IPS-20b (cell line): Measurements from ENCODE around the gene GJC3.

Experiments
- H3K27ac ChIP-seq: one replicate; pipeline ENCODE4 v1.5.1; 2013; ENCODE audit warnings: low read length
- H3K27me3 ChIP-seq: 2 replicates; pipeline ENCODE4 v1.6.1; 2013; ENCODE audit warnings: mild to moderate bottlenecking, low read length, inconsistent platforms; ENCODE audit not compliant: insufficient read depth
- H3K36me3 ChIP-seq: 2 replicates; pipeline ENCODE4 v1.6.1; 2013; ENCODE audit warnings: low read depth, mild to moderate bottlenecking, inconsistent platforms, low read length, moderate library complexity; ENCODE audit not compliant: insufficient read depth
- H3K4me1 ChIP-seq: 2 replicates; pipeline ENCODE4 v1.6.1; 2013; ENCODE audit warnings: mild to moderate bottlenecking, control low read depth, inconsistent platforms, low read length, moderate library complexity; ENCODE audit not compliant: insufficient read depth
- H3K4me3 ChIP-seq: 2 replicates; pipeline ENCODE4 v1.5.1; 2013; ENCODE audit warnings: mild to moderate bottlenecking, low read length, inconsistent platforms
- H3K9ac ChIP-seq: 2 replicates; pipeline ENCODE4 v1.6.1; 2013; ENCODE audit warnings: low read depth, mild to moderate bottlenecking, inconsistent platforms, low read length, moderate library complexity
- H3K9me3 ChIP-seq: 2 replicates; pipeline ENCODE4 v1.6.1; 2013; ENCODE audit warnings: mild to moderate bottlenecking, low read depth, low read length, inconsistent platforms; ENCODE audit not compliant: insufficient read depth

The GJC3 gene

GRCh38 chr7:99927536-99927935 is 1.9 kb downstream of the GJC3 start:
- Histone ChIP-seq H3K4me1 (peaks cover 3% of the 10 kb centered on the region; the same call in 1 of the 2 replicates), H3K4me3 (no peak overlapping the region), H3K27me3 (peaks cover 32% of the 10 kb centered on the region), H3K27ac (no peak overlapping the region), H3K36me3 (no peaks in the 10 kb centered on the region), H3K9me3 (no peaks in the 10 kb centered on the region), H3K9ac (no peak overlapping the region)

GRCh38 chr7:99926321-99926720 is 3.1 kb downstream of the GJC3 start:
- Histone ChIP-seq H3K4me3 (no peak overlapping the region), H3K27ac (no peak overlapping the region), H3K36me3 (peaks cover 3% of the 10 kb centered on the region; the same call in 1 of the 2 replicates), H3K4me1 (peaks cover 3% of the 10 kb centered on the region; the same call in 1 of the 2 replicates), H3K9me3 (0 out of 2 replicates have a peak, but pooled peaks cover 3% of the 10 kb centered on the region), H3K27me3 (peaks cover 32% of the 10 kb centered on the region), H3K9ac (no peak overlapping the region)

- Histone ChIP-seq H3K27me3 (peaks cover 26% of the 10 kb centered on the region), H3K36me3 (peaks cover 5% of the 10 kb centered on the region; the same call in 1 of the 2 replicates), H3K27ac (no peak overlapping the region), H3K9me3 (0 out of 2 replicates have a peak, but pooled peaks cover 6% of the 10 kb centered on the region), H3K9ac (no peak overlapping the region), H3K4me1 (no peaks in the 10 kb centered on the region), H3K4me3 (no peak overlapping the region)
Observed at GRCh38 chr7:99923200-99923599, 6.2 kb downstream of the GJC3 start.

GRCh38 chr7:99920149-99920548 is 9.3 kb downstream of the GJC3 start:
- H3K36me3 ChIP-seq: peaks cover 21% of the 10 kb centered on the region; the same call in 1 of the 2 replicates
- H3K27ac ChIP-seq: no peak overlapping the region
- 0 out of 2 replicates have a peak, but pooled peaks cover under 1% of the 10 kb centered on the region for H3K27me3 ChIP-seq
- peak overlapping the region; percentile 90 for H3K4me3 ChIP-seq
- peak overlapping the region; percentile 85; the same call in 1 of the 2 replicates for H3K9ac ChIP-seq
- H3K9me3 ChIP-seq: 0 out of 2 replicates have a peak, but pooled peaks cover 6% of the 10 kb centered on the region
- no peaks in the 10 kb centered on the region for H3K4me1 ChIP-seq

- no peak overlapping the region for H3K27ac ChIP-seq
- no peaks in the 10 kb centered on the region for H3K27me3 ChIP-seq
- H3K4me3 ChIP-seq: peak overlapping the region; percentile 90
- H3K36me3 ChIP-seq: peaks cover 23% of the 10 kb centered on the region; the same call in 1 of the 2 replicates
- peak overlapping the region; percentile 85; the same call in 1 of the 2 replicates for H3K9ac ChIP-seq
- H3K9me3 ChIP-seq: 0 out of 2 replicates have a peak, but pooled peaks cover 6% of the 10 kb centered on the region
- no peaks in the 10 kb centered on the region for H3K4me1 ChIP-seq
Observed at GRCh38 chr7:99919814-99920112, 9.7 kb downstream of the GJC3 start.

- 0 out of 2 replicates have a peak, but pooled peaks cover 6% of the 10 kb centered on the region for H3K9me3 ChIP-seq
- peak within 1 kb of the TSS; percentile 85; the same call in 1 of the 2 replicates for H3K9ac ChIP-seq
- H3K27me3 ChIP-seq: no peaks in the 10 kb centered on the region
- H3K4me3 ChIP-seq: peak within 1 kb of the TSS; percentile 90
- H3K27ac ChIP-seq: no peak within 1 kb of the TSS
- H3K4me1 ChIP-seq: no peaks in the 10 kb centered on the region
- H3K36me3 ChIP-seq: peaks cover 23% of the 10 kb centered on the region; the same call in 1 of the 2 replicates
Observed at GRCh38 chr7:99918959-99919813, 10.2 kb downstream of the GJC3 start, which contains the start of gene TRIM4. Gene TRIM4 (minus strand): TSS chr7:99919530. CDS start chr7:99919401, 129 bp downstream.

GRCh38 chr7:99910976-99911375 is 18.4 kb downstream of the GJC3 start:
- Histone ChIP-seq H3K4me3 (no peak overlapping the region), H3K9ac (no peak overlapping the region), H3K36me3 (peaks cover 52% of the 10 kb centered on the region), H3K9me3 (no peaks in the 10 kb centered on the region), H3K27ac (no peak overlapping the region), H3K4me1 (no peaks in the 10 kb centered on the region), H3K27me3 (no peaks in the 10 kb centered on the region)

GRCh38 chr7:99901581-99901980 is 27.8 kb downstream of the GJC3 start:
- H3K27ac ChIP-seq: no peak overlapping the region
- no peaks in the 10 kb centered on the region for H3K4me1 ChIP-seq
- no peak overlapping the region for H3K4me3 ChIP-seq
- peaks cover 63% of the 10 kb centered on the region for H3K36me3 ChIP-seq
- no peak overlapping the region for H3K9ac ChIP-seq
- H3K27me3 ChIP-seq: no peaks in the 10 kb centered on the region
- no peaks in the 10 kb centered on the region for H3K9me3 ChIP-seq

GRCh38 chr7:99899830-99900519 is 29.4 kb downstream of the GJC3 start:
- Histone ChIP-seq H3K4me1 (no peaks in the 10 kb centered on the region), H3K9me3 (no peaks in the 10 kb centered on the region), H3K36me3 (peaks cover 47% of the 10 kb centered on the region), H3K27ac (no peak overlapping the region), H3K4me3 (no peak overlapping the region), H3K27me3 (no peaks in the 10 kb centered on the region), H3K9ac (no peak overlapping the region)

GRCh38 chr7:99898836-99899235 is 30.6 kb downstream of the GJC3 start:
- peaks cover 40% of the 10 kb centered on the region for H3K36me3 ChIP-seq

GRCh38 chr7:99898023-99898357 is 31.4 kb downstream of the GJC3 start:
- peaks cover 32% of the 10 kb centered on the region for H3K36me3 ChIP-seq
- no peaks in the 10 kb centered on the region for H3K4me1 ChIP-seq
- H3K9ac ChIP-seq: no peak overlapping the region

More at GRCh38 chr7:99898836-99899235, 30.6 kb downstream of the GJC3 start:
- no peaks in the 10 kb centered on the region for H3K9me3 ChIP-seq
- no peak overlapping the region for H3K27ac ChIP-seq
- no peak overlapping the region for H3K9ac ChIP-seq
- no peaks in the 10 kb centered on the region for H3K27me3 ChIP-seq
- H3K4me3 ChIP-seq: no peak overlapping the region
- H3K4me1 ChIP-seq: no peaks in the 10 kb centered on the region

More at GRCh38 chr7:99898023-99898357, 31.4 kb downstream of the GJC3 start:
- no peaks in the 10 kb centered on the region for H3K27me3 ChIP-seq
- H3K9me3 ChIP-seq: no peaks in the 10 kb centered on the region
- H3K27ac ChIP-seq: no peak overlapping the region
- H3K4me3 ChIP-seq: no peak overlapping the region
